ENCODE data around the gene CYB5B. TPM values are rescaled to one million over a fixed set of nuclear protein-coding genes. Genes with fewer than 3 reads are reported as not detected.

Gene CYB5B
- total RNA-seq, 1 donor from 2014 or later, result 46.3 TPM

DNA sequence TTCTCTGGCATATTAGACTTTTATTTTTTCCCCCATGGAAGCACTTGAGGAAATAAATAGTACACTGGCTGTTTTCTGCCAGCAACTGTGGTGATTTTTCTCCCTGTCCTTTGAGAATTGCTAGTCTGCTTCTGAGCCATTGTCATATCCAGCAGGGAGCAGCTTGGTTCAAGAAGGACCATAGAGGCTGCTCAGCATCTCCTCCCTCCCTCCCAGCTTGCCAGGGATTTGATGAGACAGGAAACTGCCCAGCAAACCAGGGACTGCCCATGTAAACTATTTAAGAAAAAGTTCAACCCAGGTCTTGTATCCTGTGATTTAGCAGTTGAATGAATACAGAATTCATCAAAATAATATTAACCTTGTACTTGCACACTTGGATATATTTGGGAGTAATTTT, 39.5 kb downstream of the CYB5B start:
- no peak overlapping the region for H3K4me3 ChIP-seq (ENCODE audit: low read depth, low read length)
- DNase-seq (ENCODE audit: low read depth), result no peak
- TF ChIP-seq, protein P1, sequence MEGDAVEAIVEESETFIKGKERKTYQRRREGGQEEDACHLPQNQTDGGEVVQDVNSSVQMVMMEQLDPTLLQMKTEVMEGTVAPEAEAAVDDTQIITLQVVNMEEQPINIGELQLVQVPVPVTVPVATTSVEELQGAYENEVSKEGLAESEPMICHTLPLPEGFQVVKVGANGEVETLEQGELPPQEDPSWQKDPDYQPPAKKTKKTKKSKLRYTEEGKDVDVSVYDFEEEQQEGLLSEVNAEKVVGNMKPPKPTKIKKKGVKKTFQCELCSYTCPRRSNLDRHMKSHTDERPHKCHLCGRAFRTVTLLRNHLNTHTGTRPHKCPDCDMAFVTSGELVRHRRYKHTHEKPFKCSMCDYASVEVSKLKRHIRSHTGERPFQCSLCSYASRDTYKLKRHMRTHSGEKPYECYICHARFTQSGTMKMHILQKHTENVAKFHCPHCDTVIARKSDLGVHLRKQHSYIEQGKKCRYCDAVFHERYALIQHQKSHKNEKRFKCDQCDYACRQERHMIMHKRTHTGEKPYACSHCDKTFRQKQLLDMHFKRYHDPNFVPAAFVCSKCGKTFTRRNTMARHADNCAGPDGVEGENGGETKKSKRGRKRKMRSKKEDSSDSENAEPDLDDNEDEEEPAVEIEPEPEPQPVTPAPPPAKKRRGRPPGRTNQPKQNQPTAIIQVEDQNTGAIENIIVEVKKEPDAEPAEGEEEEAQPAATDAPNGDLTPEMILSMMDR (IDR thresholded peaks at IDR 0.05; ENCODE audit: insufficient read depth, low read length, poor library complexity, severe bottlenecking), result no peak
- H3K36me3 ChIP-seq (ENCODE audit: control insufficient read depth, insufficient read depth, low read length), result no peaks in the 10 kb centered on the region
- no peaks in the 10 kb centered on the region for H3K27me3 ChIP-seq (ENCODE audit: control insufficient read depth, insufficient read depth, low read length)

DNA sequence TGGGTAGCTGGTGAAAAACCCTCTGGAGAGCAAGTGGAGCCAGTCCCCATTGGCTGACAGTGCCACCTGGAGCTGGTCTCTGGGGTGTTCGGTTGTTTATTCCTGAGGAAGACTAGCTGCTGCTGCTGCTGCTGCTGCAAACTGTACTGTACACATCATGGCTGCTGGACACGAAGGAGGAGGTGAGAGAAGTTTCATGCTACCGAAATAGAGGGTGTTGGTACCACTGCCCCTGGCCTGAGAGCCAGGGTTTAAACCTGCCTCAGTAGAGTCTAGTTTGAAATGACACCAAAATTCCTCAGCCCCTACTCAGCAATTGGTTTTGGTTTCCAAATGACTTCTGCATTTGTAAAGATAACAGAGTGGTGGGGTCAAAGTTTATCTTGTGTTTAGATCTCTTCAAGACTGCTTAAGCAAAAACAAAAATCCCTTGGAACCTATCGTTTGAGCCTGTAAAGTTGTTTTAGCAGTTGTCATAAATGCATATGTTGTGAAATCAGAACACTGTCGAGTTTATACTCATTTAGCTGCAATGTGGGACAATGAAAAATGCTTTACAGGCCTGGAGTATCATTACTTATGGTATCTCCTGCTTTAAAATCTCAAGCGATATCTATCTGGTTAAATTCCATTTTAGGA, 40.8 kb downstream of the CYB5B start:
- Histone ChIP-seq H3K27me3 (ENCODE audit: control insufficient read depth, insufficient read depth, low read length) (no peaks in the 10 kb centered on the region), H3K36me3 (ENCODE audit: control insufficient read depth, insufficient read depth, low read length) (no peaks in the 10 kb centered on the region), H3K4me3 (ENCODE audit: low read depth, low read length) (no peak overlapping the region)
- no peak for DNase-seq (ENCODE audit: low read depth)
- TF ChIP-seq, protein P1 (IDR thresholded peaks at IDR 0.05; ENCODE audit: insufficient read depth, low read length, poor library complexity, severe bottlenecking), result no peak

DNA sequence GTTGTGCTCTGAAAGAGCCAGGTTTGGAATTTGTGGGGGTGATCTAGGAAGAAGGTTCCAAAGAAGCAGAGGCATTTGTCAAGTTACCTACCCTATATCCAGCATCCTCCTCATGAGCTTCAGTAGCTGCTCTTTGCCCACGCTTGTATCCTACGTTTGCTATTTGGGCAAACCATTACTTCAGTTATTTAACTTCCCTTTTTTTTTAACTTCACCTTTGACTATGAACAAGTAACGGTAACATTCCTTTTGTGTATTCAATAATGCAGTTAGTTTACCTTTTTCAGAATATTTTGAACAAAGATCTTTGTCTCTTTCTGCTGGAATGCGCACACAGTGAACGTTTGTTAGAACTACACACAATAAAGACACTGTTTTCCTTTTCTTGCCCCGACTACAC, 41.5 kb downstream of the CYB5B start:
- no peak for DNase-seq (ENCODE audit: low read depth)
- TF ChIP-seq, protein P1 (IDR thresholded peaks at IDR 0.05; ENCODE audit: insufficient read depth, low read length, poor library complexity, severe bottlenecking), result no peak
- H3K4me3 ChIP-seq (ENCODE audit: low read depth, low read length), result no peak overlapping the region
- no peaks in the 10 kb centered on the region for H3K27me3 ChIP-seq (ENCODE audit: control insufficient read depth, insufficient read depth, low read length)
- no peaks in the 10 kb centered on the region for H3K36me3 ChIP-seq (ENCODE audit: control insufficient read depth, insufficient read depth, low read length)

DNA sequence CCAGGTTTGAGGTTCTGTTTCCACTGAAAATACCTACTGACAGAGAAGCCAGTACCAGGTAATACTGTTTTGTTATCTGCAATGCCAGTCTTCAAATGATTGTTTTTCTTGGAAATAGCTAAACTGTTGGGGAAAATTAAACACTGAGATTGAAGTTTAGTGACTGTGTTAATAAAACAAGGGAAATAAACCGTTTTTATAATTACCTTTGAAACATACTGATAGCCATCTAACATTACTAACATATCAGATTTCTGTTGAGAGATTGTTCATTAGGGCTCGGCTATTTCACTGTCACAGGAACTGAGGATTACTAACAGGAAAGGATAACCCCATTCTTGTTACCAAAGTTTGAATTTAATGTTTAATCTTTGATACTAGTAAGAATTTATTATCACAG, 42.1 kb downstream of the CYB5B start:
- DNase-seq (ENCODE audit: low read depth), result no peak
- TF ChIP-seq, protein P1 (IDR thresholded peaks at IDR 0.05; ENCODE audit: insufficient read depth, low read length, poor library complexity, severe bottlenecking), result no peak
- H3K36me3 ChIP-seq (ENCODE audit: control insufficient read depth, insufficient read depth, low read length), result no peaks in the 10 kb centered on the region
- H3K27me3 ChIP-seq (ENCODE audit: control insufficient read depth, insufficient read depth, low read length), result no peaks in the 10 kb centered on the region
- H3K4me3 ChIP-seq (ENCODE audit: low read depth, low read length), result no peak overlapping the region

DNA sequence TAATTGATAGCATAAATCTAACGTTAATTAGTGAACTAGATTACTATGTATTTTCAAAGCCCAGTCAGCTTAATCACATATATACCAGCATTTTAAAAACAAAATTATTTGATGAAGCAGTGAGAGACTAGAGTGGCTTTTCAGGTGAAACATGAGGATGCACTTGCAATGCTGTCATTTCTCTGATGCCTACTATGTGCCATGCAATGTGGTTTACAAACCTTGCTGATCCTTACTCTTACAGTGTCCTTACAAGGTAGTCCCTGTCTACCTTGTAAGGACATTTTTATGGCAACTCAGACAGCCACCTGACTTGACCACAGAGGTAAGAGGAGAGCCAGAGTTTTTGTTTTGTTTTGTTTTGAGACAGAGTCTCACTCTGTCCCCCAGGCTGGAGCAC, 42.7 kb downstream of the CYB5B start:
- no peaks in the 10 kb centered on the region for H3K36me3 ChIP-seq (ENCODE audit: control insufficient read depth, insufficient read depth, low read length)
- TF ChIP-seq, protein P1 (IDR thresholded peaks at IDR 0.05; ENCODE audit: insufficient read depth, low read length, poor library complexity, severe bottlenecking), result no peak
- H3K4me3 ChIP-seq (ENCODE audit: low read depth, low read length), result no peak overlapping the region
- no peak for DNase-seq (ENCODE audit: low read depth)
- H3K27me3 ChIP-seq (ENCODE audit: control insufficient read depth, insufficient read depth, low read length), result no peaks in the 10 kb centered on the region

Measured in kidney epithelial cell (primary cell).